ENCODE data around the gene CDH4. TPM values are rescaled to one million over a fixed set of nuclear protein-coding genes. Genes with fewer than 3 reads are reported as not detected.
"Not testable (repeated sequence)": the region's sequence is repeated elsewhere in the genome, so short reads cannot be mapped to it uniquely, and the experiment has no call there.

The CDH4 gene
- total RNA-seq, 1 experiment from 2014 or later = 3.9 TPM

DNA sequence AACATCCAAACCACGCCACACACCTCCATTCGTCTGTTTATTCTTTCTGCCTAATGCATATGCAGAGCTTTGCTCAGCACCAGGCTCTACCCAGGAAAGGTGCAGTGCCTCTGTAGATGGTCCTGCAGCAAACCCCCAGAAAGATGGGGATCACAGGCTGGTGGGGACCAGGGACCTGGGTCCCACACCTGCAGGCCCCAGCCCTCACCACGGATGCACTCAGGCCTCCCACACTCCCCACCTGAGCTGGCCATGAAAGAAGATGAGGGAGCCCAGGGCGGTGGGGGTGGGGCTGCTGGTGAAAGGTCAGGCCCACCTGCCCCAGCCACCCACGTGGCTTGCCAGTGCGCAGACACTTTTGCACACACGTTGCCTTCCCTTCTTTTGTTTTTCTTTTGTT lies 595.9 kb downstream of the CDH4 start:
- DNase-seq = no peak
- Histone ChIP-seq H3K4me3 (ENCODE audit: insufficient read depth, low read depth, low read length) (no peak overlapping the region), H3K36me3 (replicated peaks; ENCODE audit: control insufficient read depth, insufficient read depth, low read length) (no peaks in the 10 kb centered on the region), H3K27me3 (ENCODE audit: control insufficient read depth, insufficient read depth, low read length) (no peaks in the 10 kb centered on the region)

DNA sequence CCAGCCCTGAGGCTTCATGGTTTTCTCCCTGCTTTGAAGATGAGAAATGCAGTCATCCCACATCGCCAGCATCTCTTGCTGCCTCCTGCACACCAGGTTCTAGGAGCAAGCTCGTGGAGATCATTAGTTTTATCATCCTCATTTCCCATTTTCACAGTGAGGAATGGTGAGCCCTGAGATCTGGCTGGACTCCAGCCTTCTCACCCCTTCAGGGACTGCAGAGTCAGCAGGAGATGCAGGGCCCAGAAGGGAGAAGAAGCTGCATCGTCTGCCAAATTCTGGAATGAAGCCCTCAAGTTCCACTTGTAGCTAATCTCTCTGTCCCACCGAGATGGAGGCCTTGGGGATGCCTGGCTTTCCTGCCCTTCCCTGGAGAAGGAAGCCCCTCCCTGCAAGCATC lies 596.8 kb downstream of the CDH4 start:
- no peak overlapping the region for H3K4me3 ChIP-seq (ENCODE audit: insufficient read depth, low read depth, low read length)
- H3K27me3 ChIP-seq (ENCODE audit: control insufficient read depth, insufficient read depth, low read length) = no peaks in the 10 kb centered on the region
- no peaks in the 10 kb centered on the region for H3K36me3 ChIP-seq (replicated peaks; ENCODE audit: control insufficient read depth, insufficient read depth, low read length)
- no peak for DNase-seq

DNA sequence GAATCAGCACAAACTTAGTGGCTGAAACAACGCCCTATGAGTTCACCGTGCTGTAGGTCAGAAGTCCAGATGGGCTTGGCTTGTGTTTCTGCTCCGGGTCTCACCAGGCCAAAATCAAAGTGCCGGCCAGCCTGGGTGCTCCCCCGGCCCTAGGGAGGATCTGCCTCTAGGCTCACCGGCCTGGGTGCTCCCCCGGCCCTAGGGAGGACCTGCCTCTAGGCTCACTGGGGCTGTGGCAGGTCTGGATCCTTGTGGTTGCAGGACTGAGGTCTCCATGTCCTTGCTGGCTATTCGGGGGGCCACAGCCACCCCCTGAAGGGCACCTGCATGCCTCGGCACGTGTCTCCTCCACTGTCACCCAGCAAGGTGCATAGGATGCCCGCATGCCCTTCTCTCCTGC lies 597.3 kb downstream of the CDH4 start:
- no peak overlapping the region for H3K4me3 ChIP-seq (ENCODE audit: insufficient read depth, low read depth, low read length)
- no peak for DNase-seq
- no peaks in the 10 kb centered on the region for H3K27me3 ChIP-seq (ENCODE audit: control insufficient read depth, insufficient read depth, low read length)
- H3K36me3 ChIP-seq (replicated peaks; ENCODE audit: control insufficient read depth, insufficient read depth, low read length) = no peaks in the 10 kb centered on the region

DNA sequence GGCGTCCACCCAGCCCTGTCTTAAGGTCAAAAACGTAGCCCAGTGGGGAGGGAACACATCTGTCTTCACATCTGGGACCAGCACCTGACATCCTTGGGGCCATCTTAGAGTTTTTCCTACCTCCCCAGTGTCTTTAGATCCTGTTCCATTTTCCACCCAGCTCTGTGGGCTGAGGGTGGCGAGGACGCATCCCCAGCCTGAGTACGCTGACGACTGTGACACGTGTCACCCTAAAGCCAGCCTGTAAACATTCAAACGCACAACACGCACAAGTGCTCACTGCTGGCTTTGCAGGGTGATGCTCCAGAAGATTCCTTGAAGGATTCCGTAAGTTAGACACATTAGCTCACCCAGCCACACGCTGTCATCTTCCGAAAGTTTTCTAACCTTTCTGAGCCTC lies 597.8 kb downstream of the CDH4 start:
- Histone ChIP-seq H3K4me3 (ENCODE audit: insufficient read depth, low read depth, low read length) (no peak overlapping the region), H3K27me3 (ENCODE audit: control insufficient read depth, insufficient read depth, low read length) (no peaks in the 10 kb centered on the region), H3K36me3 (replicated peaks; ENCODE audit: control insufficient read depth, insufficient read depth, low read length) (no peaks in the 10 kb centered on the region)
- DNase-seq = no peak

DNA sequence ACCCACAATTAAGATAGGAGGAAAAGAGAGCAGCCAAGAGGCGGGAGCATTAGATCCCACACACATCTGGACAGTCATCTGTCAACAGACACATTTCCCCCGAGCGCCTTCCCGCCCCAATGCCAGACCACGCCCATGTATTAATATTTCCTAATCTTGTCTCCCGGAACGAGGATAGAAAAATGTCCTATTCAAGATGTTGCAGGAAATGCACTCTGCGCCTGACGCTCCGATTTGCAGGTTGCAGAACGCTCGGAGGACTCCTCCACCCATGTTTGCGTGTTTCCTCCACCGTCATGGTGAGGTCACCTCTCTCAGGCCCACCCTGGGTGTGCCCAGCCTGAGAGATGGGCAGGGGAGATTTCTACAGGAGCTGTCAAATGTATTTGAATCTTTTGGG lies 598.4 kb downstream of the CDH4 start:
- Histone ChIP-seq H3K36me3 (replicated peaks; ENCODE audit: control insufficient read depth, insufficient read depth, low read length) (no peaks in the 10 kb centered on the region), H3K4me3 (ENCODE audit: insufficient read depth, low read depth, low read length) (no peak overlapping the region), H3K27me3 (ENCODE audit: control insufficient read depth, insufficient read depth, low read length) (no peaks in the 10 kb centered on the region)
- no peak for DNase-seq

DNA sequence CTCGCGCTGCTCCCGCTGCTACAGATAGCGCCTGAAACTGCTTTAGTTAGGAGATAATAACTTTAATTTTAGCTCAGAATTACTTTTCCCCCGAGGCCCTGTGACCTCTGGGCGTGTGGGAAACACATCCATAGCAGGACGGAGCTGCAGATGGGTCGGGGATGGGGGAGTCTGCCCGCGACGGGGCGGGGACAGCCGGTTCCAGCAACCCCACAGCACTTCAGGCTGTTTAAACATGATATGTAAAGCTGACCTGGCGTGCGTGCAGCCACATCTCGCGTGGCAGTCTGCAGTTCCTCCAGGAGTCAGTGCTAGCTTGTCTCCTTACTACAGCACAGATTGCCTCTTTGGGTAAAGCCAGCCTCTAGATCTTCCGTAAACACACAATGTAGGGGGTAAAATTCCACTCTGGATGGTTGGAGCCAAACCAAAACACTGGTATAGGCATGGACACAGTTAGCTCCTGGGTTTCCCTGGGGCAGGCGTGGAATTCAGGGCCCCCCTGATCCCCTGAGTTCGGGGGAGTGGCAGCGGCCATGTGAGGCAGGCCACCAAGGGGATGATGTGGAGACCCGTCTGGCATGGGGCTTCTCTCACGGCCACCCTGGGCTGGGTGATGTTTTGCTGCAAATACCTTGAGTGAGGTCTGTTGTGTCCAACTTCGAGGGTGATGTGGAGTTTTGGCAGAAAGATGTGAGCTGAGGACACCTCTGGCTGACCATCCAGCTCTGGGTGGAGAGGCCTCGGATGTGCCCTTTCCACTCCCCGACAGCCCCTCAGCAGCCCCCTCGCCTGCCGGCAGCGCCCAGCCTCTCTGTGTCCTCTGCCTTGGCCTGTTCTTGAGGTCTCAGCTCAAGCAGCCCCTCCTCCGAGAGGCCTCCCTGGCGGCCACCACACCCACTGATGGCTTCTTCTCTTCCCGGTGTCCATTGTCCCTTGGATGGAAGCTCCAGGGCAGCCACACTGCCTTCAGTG lies 599.2 kb downstream of the CDH4 start:
- no peaks in the 10 kb centered on the region for H3K36me3 ChIP-seq (replicated peaks; ENCODE audit: control insufficient read depth, insufficient read depth, low read length)
- no peaks in the 10 kb centered on the region for H3K27me3 ChIP-seq (ENCODE audit: control insufficient read depth, insufficient read depth, low read length)
- H3K4me3 ChIP-seq (ENCODE audit: insufficient read depth, low read depth, low read length) = no peak overlapping the region
- DNase-seq = no peak

DNA sequence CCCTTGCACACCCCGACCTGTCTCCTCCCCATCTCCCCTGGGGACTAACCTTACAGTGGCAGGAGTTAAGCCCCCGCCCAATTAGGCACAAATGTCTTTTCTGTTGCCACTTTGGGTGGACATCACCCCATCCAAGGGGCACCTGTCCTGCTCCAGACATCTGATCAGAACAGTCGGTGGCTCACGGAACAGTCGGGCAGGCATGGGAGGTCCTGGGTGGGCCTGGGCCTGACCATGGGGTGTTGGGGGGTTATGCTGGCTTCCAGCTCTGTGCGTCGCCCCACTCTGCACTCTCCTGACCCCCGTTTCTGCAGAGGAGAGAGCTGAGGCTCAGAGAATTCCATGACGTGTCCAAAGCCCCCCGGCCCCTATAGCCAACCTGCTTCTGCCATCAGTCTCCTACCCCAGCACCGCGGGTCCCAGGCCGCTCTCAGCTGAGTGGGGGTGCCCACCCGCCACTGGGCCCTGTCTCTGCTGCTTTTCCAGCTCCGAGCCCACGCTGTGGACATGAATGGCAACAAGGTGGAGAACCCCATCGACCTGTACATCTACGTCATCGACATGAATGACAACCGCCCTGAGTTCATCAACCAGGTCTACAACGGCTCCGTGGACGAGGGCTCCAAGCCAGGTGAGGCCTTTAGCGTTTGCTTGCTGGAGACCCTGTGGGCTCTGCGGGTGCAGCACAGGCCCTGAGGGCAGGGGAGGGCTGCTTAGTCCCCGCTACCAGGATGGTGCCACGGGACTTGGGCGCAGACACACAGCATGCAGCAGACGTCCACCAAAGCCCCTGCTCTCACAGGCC lies 600.4 kb downstream of the CDH4 start:
- no peak for DNase-seq

DNA sequence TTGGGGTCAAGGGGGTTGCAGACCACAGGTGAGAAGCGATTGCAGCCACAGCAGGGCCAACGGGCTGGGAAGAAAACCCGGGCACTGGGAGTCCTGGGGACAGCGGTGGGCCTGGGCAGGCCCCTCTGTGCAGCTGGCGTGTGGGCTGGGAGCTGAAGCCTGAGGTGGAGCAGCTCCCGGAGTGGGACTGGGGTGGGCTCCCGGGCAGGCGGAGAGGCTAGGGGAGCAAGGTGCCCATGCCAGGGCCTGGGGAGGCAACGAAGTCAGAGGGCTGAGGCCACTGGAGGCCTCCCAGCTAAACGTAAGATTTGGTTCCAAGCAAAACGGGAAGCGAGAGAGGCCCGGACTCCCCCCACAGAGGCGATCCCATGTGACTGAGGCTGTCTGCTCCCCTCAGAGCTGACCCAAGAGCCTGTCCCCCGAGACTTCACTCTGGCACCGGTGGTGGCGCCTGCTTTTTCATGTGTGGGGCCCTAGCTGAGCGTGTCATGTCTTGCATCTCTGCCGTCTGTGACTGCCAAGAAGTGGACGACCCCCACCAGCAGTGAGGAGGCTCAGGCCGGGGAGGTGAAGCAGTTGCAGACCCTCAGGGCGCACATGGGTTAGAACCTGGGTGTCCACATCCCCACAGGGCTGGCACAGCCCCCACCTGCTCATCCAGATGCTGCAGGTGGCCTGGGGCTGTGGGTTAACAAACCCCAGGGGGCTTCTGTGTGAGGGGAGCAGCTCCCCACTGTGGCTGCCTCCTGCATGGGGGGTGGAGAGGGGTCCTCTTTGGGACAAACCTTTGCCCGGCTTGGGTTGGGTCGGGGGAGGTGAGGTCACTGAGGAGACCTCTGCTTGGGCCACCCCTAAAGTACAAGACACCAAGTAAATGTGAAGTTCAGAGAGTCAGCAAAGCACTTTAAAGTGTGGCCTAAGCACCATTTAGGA lies 601.3 kb downstream of the CDH4 start:
- no peaks in the 10 kb centered on the region for H3K36me3 ChIP-seq (replicated peaks; ENCODE audit: control insufficient read depth, insufficient read depth, low read length)
- no peak for DNase-seq
- no peaks in the 10 kb centered on the region for H3K27me3 ChIP-seq (ENCODE audit: control insufficient read depth, insufficient read depth, low read length)
- H3K4me3 ChIP-seq (ENCODE audit: insufficient read depth, low read depth, low read length) = no peak overlapping the region

More for the DNA sequence above, 600.4 kb downstream of the CDH4 start:
- Histone ChIP-seq H3K36me3 (replicated peaks; ENCODE audit: control insufficient read depth, insufficient read depth, low read length) (no peaks in the 10 kb centered on the region), H3K4me3 (ENCODE audit: insufficient read depth, low read depth, low read length) (no peak overlapping the region), H3K27me3 (ENCODE audit: control insufficient read depth, insufficient read depth, low read length) (no peaks in the 10 kb centered on the region)

DNA sequence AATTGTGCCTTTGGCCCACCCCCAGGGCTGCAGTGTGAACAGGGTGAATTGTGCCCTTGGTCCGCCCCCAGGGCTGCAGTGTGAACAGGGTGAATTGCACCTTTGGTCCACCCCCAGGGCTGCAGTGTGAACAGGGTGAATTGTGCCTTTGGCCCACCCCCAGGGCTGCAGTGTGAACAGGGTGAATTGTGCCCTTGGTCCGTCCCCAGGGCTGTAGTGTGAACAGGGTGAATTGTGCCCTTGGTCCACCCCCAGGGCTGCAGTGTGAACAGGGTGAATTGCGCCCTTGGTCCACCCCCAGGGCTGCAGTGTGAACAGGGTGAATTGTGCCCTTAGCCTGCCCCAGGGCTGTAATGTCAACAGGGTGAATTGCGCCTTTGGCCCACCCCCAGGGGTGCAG lies 602.5 kb downstream of the CDH4 start:
- H3K4me3 ChIP-seq (ENCODE audit: insufficient read depth, low read depth, low read length); H3K36me3 ChIP-seq (replicated peaks; ENCODE audit: control insufficient read depth, insufficient read depth, low read length); H3K27me3 ChIP-seq (ENCODE audit: control insufficient read depth, insufficient read depth, low read length); DNase-seq: not testable (repeated sequence)

DNA sequence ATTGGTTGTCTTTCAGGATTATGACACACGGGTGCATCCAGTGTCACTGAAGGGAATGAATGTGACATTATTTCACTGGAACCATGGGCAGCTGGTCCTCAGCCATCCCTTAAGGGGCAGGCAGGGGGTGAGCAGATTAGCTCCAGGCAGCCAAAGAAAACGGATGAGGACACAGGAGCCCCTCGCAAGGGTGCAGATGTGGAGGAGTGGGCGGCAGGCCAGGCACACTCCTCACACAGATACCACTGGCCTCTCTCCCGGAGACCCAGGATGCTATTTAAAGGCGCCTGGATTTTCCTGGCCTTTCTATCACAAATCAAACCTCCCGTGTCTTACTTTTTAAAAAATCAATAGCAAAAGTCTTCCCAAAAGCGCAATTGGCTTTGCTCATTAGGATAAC lies 603.2 kb downstream of the CDH4 start:
- no peak for DNase-seq
- H3K27me3 ChIP-seq (ENCODE audit: control insufficient read depth, insufficient read depth, low read length) = no peaks in the 10 kb centered on the region
- no peak overlapping the region for H3K4me3 ChIP-seq (ENCODE audit: insufficient read depth, low read depth, low read length)
- no peaks in the 10 kb centered on the region for H3K36me3 ChIP-seq (replicated peaks; ENCODE audit: control insufficient read depth, insufficient read depth, low read length)

DNA sequence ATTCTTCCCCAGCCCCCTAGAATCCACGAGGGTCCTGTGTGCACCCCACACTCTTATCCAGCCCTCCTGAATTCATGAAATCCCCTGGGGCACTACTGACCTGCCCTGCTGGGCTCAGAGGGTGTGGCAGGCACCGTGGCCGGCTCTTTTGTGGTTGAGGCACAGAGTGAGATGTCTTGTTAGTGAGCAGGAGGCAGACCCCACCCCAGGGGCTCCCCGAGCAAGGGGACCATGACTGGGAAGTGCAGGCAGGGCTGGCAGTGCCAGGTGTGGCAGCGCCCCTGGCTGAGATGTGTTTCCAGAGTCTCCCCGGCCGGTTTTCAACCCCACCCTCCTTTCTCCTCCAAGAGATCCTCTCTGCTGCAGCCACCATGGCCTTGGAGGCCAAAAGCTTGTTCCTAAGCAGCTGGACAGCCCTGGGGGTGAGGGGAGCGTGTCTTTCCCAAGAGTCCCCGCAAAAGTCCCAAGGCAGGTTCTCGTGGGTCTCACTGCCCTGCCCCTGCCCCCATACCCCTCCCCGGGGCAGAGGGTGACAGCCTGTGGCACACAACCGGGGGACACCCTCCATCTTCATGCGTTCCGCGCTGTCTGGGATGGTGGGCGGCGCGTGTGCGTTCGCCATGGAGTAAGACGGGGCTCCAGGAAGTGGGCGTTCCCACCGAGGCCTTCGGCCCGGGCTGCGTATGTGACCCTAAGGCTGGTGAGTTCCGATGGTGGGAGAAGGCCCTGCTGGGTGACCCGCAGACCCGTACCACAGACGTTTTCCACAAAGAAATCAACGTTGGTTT lies 604.8 kb downstream of the CDH4 start:
- H3K4me3 ChIP-seq (ENCODE audit: insufficient read depth, low read depth, low read length) = no peak overlapping the region
- no peaks in the 10 kb centered on the region for H3K27me3 ChIP-seq (ENCODE audit: control insufficient read depth, insufficient read depth, low read length)
- DNase-seq = no peak
- H3K36me3 ChIP-seq (replicated peaks; ENCODE audit: control insufficient read depth, insufficient read depth, low read length) = no peaks in the 10 kb centered on the region

DNA sequence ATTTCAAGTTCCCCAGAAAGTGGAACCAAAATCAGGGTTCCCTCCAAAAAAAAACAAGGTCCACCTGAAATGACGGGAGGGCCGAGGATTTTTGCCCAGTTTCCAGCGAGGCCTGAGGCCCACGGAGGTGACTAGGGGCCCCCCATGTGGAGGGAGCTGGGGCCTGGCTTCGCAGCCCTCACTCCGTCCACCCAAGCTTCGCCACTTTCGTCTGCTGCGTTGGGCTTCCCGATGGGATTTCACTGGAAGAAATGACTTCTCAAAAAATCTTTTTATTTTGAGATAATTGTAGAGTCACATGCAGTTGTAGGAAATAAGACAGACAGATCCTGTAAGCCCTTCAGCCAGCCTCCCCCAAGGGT lies 605.3 kb downstream of the CDH4 start:
- DNase-seq = no peak
- Histone ChIP-seq H3K27me3 (ENCODE audit: control insufficient read depth, insufficient read depth, low read length) (no peaks in the 10 kb centered on the region), H3K4me3 (ENCODE audit: insufficient read depth, low read depth, low read length) (no peak overlapping the region), H3K36me3 (replicated peaks; ENCODE audit: control insufficient read depth, insufficient read depth, low read length) (no peaks in the 10 kb centered on the region)

DNA sequence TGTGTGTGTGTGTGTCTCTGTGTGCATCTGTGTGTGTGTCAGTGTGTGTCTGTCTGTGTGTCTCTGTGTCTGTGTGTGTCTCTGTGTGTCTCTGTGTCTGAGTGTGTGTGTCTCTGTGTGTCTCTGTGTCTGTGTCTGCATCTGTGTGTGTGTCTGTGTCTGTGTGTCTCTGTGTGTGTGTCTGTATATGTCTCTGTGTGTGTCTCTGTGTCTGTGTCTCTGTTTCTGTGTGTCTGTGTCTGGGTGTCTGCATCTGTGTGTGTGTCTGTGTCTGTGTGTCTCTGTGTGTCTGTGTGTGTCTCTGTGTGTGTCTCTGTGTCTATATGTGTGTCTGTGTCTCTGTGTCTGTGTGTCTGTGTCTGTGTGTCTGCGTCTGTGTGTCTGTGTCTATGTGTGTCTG lies 605.8 kb downstream of the CDH4 start:
- Histone ChIP-seq H3K4me3 (ENCODE audit: insufficient read depth, low read depth, low read length) (no peak overlapping the region), H3K27me3 (ENCODE audit: control insufficient read depth, insufficient read depth, low read length) (no peaks in the 10 kb centered on the region), H3K36me3 (replicated peaks; ENCODE audit: control insufficient read depth, insufficient read depth, low read length) (no peaks in the 10 kb centered on the region)
- no peak for DNase-seq

DNA sequence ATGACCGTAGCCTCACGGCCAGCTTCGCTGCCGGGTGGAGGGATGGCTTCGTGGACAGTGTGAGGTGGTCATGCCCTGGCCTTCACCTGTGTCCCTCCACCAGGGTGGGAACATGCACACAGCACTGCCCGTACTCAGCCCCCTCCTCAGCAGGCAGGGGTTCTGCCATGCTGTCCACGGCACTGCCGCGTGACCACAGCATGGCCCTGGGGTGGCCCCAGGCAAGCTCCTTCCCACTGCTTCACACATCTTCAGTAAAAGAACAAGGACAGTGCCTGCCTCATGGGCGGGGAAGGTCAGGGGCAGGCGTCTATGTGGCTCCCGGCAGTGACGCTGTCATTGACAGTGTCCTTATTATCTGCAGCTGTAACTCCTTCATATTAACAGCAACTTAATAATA lies 607.7 kb downstream of the CDH4 start:
- Histone ChIP-seq H3K36me3 (replicated peaks; ENCODE audit: control insufficient read depth, insufficient read depth, low read length) (no peaks in the 10 kb centered on the region), H3K4me3 (ENCODE audit: insufficient read depth, low read depth, low read length) (no peak overlapping the region), H3K27me3 (ENCODE audit: control insufficient read depth, insufficient read depth, low read length) (no peaks in the 10 kb centered on the region)
- no peak for DNase-seq
